ENCODE measurements around the gene KLF17.
"Not testable (repeated sequence)": the region's sequence is repeated elsewhere in the genome, so short reads cannot be mapped to it uniquely, and the experiment has no call there.

The KLF17 gene

GRCh38 chr1:44111861-44112260, 6.8 kb upstream of the KLF17 start:
- no peak for DNase-seq

- no peak for DNase-seq
Measured at GRCh38 chr1:44112486-44112885, 6.1 kb upstream of the KLF17 start.

- DNase-seq = no peak
Measured at GRCh38 chr1:44113095-44113609, 5.5 kb upstream of the KLF17 start.

- DNase-seq = no peak
Measured at GRCh38 chr1:44114098-44114497, 4.5 kb upstream of the KLF17 start.

- DNase-seq = not testable (repeated sequence)
Measured at GRCh38 chr1:44117272-44117671, 1.3 kb upstream of the KLF17 start.

GRCh38 chr1:44119525-44119924, 904 bp downstream of the KLF17 start:
- no peak for DNase-seq

GRCh38 chr1:44120398-44120949, 1.9 kb downstream of the KLF17 start:
- no peak for DNase-seq

- DNase-seq = no peak
Measured at GRCh38 chr1:44129616-44130500, 11.2 kb downstream of the KLF17 start.

- no peak for DNase-seq
Measured at GRCh38 chr1:44131411-44131810, 12.8 kb downstream of the KLF17 start.

- no peak for DNase-seq
Measured at GRCh38 chr1:44134071-44134920, 15.7 kb downstream of the KLF17 start.

- DNase-seq = no peak
Measured at GRCh38 chr1:44135886-44136285, 17.3 kb downstream of the KLF17 start.

GRCh38 chr1:44138239-44138638, 19.6 kb downstream of the KLF17 start:
- no peak for DNase-seq

- DNase-seq = not testable (repeated sequence)
Measured at GRCh38 chr1:44139565-44139964, 20.9 kb downstream of the KLF17 start.

- DNase-seq = no peak
Measured at GRCh38 chr1:44141531-44141930, 22.9 kb downstream of the KLF17 start, which contains the start of gene KLF18. TSS of gene KLF18 (minus strand) at chr1:44141631. CDS start at chr1:44141631, 0 bp downstream.

- DNase-seq = no peak
Measured at GRCh38 chr1:44144962-44145756, 26.5 kb downstream of the KLF17 start.

GRCh38 chr1:44146536-44147361, 28.1 kb downstream of the KLF17 start:
- DNase-seq = no peak

GRCh38 chr1:44147582-44147981, 29.0 kb downstream of the KLF17 start:
- no peak for DNase-seq

GRCh38 chr1:44151332-44151731, 32.7 kb downstream of the KLF17 start:
- no peak for DNase-seq

GRCh38 chr1:44151808-44152207, 33.2 kb downstream of the KLF17 start:
- DNase-seq = no peak

- no peak for DNase-seq
Measured at GRCh38 chr1:44152692-44153091, 34.1 kb downstream of the KLF17 start.

- no peak for DNase-seq
Measured at GRCh38 chr1:44154049-44154448, 35.4 kb downstream of the KLF17 start.

Measured in CD4-positive, alpha-beta T cell treated with Interleukin-21 for 1 hour (primary cell).